GM18868 (cell line): ENCODE data around the gene CD151.
A peak's percentile ranks its signal among the peaks of the same experiment; 100 is the strongest.

Source experiments
- ATAC-seq: cut with Tn5 transposase; IDR thresholded peaks from one replicate; pipeline ENCODE4 v1.9.1; 2021; ENCODE audit warnings: mild to moderate bottlenecking, moderate library complexity; ENCODE audit not compliant: unreplicated experiment

Gene CD151

GRCh38 chr11:796565-797295 lies 36.0 kb upstream of the CD151 start:
- ATAC-seq: no peak

GRCh38 chr11:797296-798092 lies 35.3 kb upstream of the CD151 start:
- ATAC-seq: peak; percentile 49

- peak; percentile 61 for ATAC-seq
Observed at GRCh38 chr11:798093-798713, 34.5 kb upstream of the CD151 start, which contains the start of gene SLC25A22. SLC25A22 (minus strand) TSS chr11:798281; CDS start chr11:795006, 3,275 bp downstream.

GRCh38 chr11:799641-800316 lies 33.0 kb upstream of the CD151 start:
- no peak for ATAC-seq

- ATAC-seq: no peak
Observed at GRCh38 chr11:800473-800872, 32.3 kb upstream of the CD151 start.

- ATAC-seq: no peak
Observed at GRCh38 chr11:801097-801780, 31.5 kb upstream of the CD151 start.

GRCh38 chr11:802018-802617 lies 30.6 kb upstream of the CD151 start:
- ATAC-seq: no peak

GRCh38 chr11:802693-803466 lies 29.9 kb upstream of the CD151 start:
- ATAC-seq: no peak

- ATAC-seq: no peak
Observed at GRCh38 chr11:803467-803742, 29.3 kb upstream of the CD151 start.

GRCh38 chr11:803770-804598 lies 28.8 kb upstream of the CD151 start:
- ATAC-seq: no peak

GRCh38 chr11:804599-804964 lies 28.2 kb upstream of the CD151 start:
- ATAC-seq: no peak

- peak; percentile 1 for ATAC-seq
Observed at GRCh38 chr11:808427-809286, 24.1 kb upstream of the CD151 start.

GRCh38 chr11:809287-810039 lies 23.3 kb upstream of the CD151 start, which contains the start of gene RPLP2:
RPLP2 (plus strand) TSS chr11:809967; CDS start chr11:810235, 268 bp downstream.
- peak; percentile 70 for ATAC-seq

- no peak for ATAC-seq
Observed at GRCh38 chr11:810040-810567, 22.6 kb upstream of the CD151 start.

GRCh38 chr11:811446-812245 lies 21.1 kb upstream of the CD151 start:
- ATAC-seq: no peak

- ATAC-seq: no peak
Observed at GRCh38 chr11:812390-812789, 20.4 kb upstream of the CD151 start.
